Measurements from ENCODE around the gene GMEB1.
"Not testable (repeated sequence)": the region's sequence is repeated elsewhere in the genome, so short reads cannot be mapped to it uniquely, and the experiment has no call there.

GMEB1 gene

GRCh38 chr1:28666806-28667205 is 1.8 kb upstream of the GMEB1 start:
- no peaks in the 10 kb centered on the region for H3K36me3 ChIP-seq (ENCODE audit: insufficient read depth, low read length)
- no peaks in the 10 kb centered on the region for H3K9me3 ChIP-seq (ENCODE audit: low read depth, low read length)
- TF ChIP-seq POLR2AphosphoS5 (IDR thresholded peaks at IDR 0.05; ENCODE audit: borderline replicate concordance, low read depth, low read length) (no peak), FOXP2 (optimal IDR thresholded peaks at IDR 0.05; ENCODE audit: control extremely low read depth, extremely low read length, insufficient read depth) (no peak), EZH2 (IDR thresholded peaks at IDR 0.05) (no peak)
- no peak overlapping the region for H3K9ac ChIP-seq (ENCODE audit: insufficient read length)
- no peak overlapping the region for H3K4me3 ChIP-seq
- no peak for DNase-seq (ENCODE audit: low read depth, low spot score)
- H3K27ac ChIP-seq = no peak overlapping the region

- DNase-seq (ENCODE audit: low read depth, low spot score) = no peak
- Histone ChIP-seq H3K4me3 (peak overlapping the region; percentile 87), H3K9me3 (ENCODE audit: low read depth, low read length) (no peaks in the 10 kb centered on the region), H3K36me3 (ENCODE audit: insufficient read depth, low read length) (no peaks in the 10 kb centered on the region), H3K27ac (peak overlapping the region; percentile 97), H3K9ac (ENCODE audit: insufficient read length) (peak overlapping the region; percentile 97)
- TF ChIP-seq POLR2AphosphoS5 (IDR thresholded peaks at IDR 0.05; ENCODE audit: borderline replicate concordance, low read depth, low read length) (0 out of 2 replicates have a peak, but pooled peaks have one; percentile 14), FOXP2 (optimal IDR thresholded peaks at IDR 0.05; ENCODE audit: control extremely low read depth, extremely low read length, insufficient read depth) (no peak)
Observed at GRCh38 chr1:28668956-28669723, 556 bp downstream of the GMEB1 start.

GRCh38 chr1:28671254-28671780 is 2.7 kb downstream of the GMEB1 start:
- Histone ChIP-seq H3K36me3 (ENCODE audit: insufficient read depth, low read length) (no peaks in the 10 kb centered on the region), H3K9me3 (ENCODE audit: low read depth, low read length) (no peaks in the 10 kb centered on the region), H3K27ac (0 out of 2 replicates have a peak overlapping the region, but pooled peaks have one; percentile 42), H3K9ac (ENCODE audit: insufficient read length) (no peak overlapping the region), H3K4me3 (no peak overlapping the region)
- DNase-seq (ENCODE audit: low read depth, low spot score) = no peak
- TF ChIP-seq FOXP2 (optimal IDR thresholded peaks at IDR 0.05; ENCODE audit: control extremely low read depth, extremely low read length, insufficient read depth) (no peak), POLR2AphosphoS5 (IDR thresholded peaks at IDR 0.05; ENCODE audit: borderline replicate concordance, low read depth, low read length) (no peak), EZH2 (IDR thresholded peaks at IDR 0.05) (no peak)

GRCh38 chr1:28672971-28673370 is 4.4 kb downstream of the GMEB1 start:
- not testable (repeated sequence) for DNase-seq (ENCODE audit: low read depth, low spot score); H3K4me3 ChIP-seq; H3K9ac ChIP-seq (ENCODE audit: insufficient read length); H3K9me3 ChIP-seq (ENCODE audit: low read depth, low read length); H3K36me3 ChIP-seq (ENCODE audit: insufficient read depth, low read length); H3K27ac ChIP-seq

DNA sequence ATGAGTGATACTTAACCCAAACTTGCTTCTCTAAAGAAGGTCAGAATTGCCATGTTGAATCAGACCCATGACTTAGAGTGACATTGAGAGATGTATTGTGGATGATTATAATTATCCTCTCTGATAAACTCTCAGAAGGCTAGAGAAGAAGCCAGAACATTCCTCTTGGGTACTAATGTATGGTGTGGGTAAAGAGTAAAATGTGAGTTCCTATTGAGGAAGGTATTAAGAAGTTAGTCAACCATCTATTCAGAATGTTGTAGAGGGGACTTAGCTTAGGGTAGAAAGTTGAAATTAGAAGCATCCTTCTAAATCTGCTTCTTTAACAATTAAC is 7.3 kb downstream of the GMEB1 start:
- no peaks in the 10 kb centered on the region for H3K9me3 ChIP-seq (ENCODE audit: low read depth, low read length)
- H3K36me3 ChIP-seq (ENCODE audit: insufficient read depth, low read length) = no peaks in the 10 kb centered on the region
- H3K9ac ChIP-seq (ENCODE audit: insufficient read length) = no peak overlapping the region
- TF ChIP-seq EZH2 (IDR thresholded peaks at IDR 0.05) = no peak
- no peak for TF ChIP-seq FOXP2 (optimal IDR thresholded peaks at IDR 0.05; ENCODE audit: control extremely low read depth, extremely low read length, insufficient read depth)
- TF ChIP-seq POLR2AphosphoS5 (IDR thresholded peaks at IDR 0.05; ENCODE audit: borderline replicate concordance, low read depth, low read length) = no peak
- no peak for DNase-seq (ENCODE audit: low read depth, low spot score)
- no peak overlapping the region for H3K4me3 ChIP-seq
- peak overlapping the region; percentile 22; the same call in 1 of the 2 replicates for H3K27ac ChIP-seq

- TF ChIP-seq EZH2 (IDR thresholded peaks at IDR 0.05) (no peak), FOXP2 (optimal IDR thresholded peaks at IDR 0.05; ENCODE audit: control extremely low read depth, extremely low read length, insufficient read depth) (no peak), POLR2AphosphoS5 (IDR thresholded peaks at IDR 0.05; ENCODE audit: borderline replicate concordance, low read depth, low read length) (no peak)
- no peaks in the 10 kb centered on the region for H3K9me3 ChIP-seq (ENCODE audit: low read depth, low read length)
- H3K9ac ChIP-seq (ENCODE audit: insufficient read length) = no peak overlapping the region
- no peak for DNase-seq (ENCODE audit: low read depth, low spot score)
- H3K27ac ChIP-seq = no peak overlapping the region
- peaks cover 5% of the 10 kb centered on the region; the same call in 1 of the 2 replicates for H3K36me3 ChIP-seq (ENCODE audit: insufficient read depth, low read length)
- H3K4me3 ChIP-seq = no peak overlapping the region
Observed at GRCh38 chr1:28680151-28680550, 11.6 kb downstream of the GMEB1 start.

- TF ChIP-seq POLR2AphosphoS5 (IDR thresholded peaks at IDR 0.05; ENCODE audit: borderline replicate concordance, low read depth, low read length) (no peak), EZH2 (IDR thresholded peaks at IDR 0.05) (no peak), FOXP2 (optimal IDR thresholded peaks at IDR 0.05; ENCODE audit: control extremely low read depth, extremely low read length, insufficient read depth) (no peak)
- no peak for DNase-seq (ENCODE audit: low read depth, low spot score)
- H3K9ac ChIP-seq (ENCODE audit: insufficient read length) = no peak overlapping the region
- peaks cover 5% of the 10 kb centered on the region; the same call in 1 of the 2 replicates for H3K36me3 ChIP-seq (ENCODE audit: insufficient read depth, low read length)
- no peak overlapping the region for H3K27ac ChIP-seq
- H3K9me3 ChIP-seq (ENCODE audit: low read depth, low read length) = no peaks in the 10 kb centered on the region
- H3K4me3 ChIP-seq = no peak overlapping the region
Observed at GRCh38 chr1:28682840-28683239, 14.3 kb downstream of the GMEB1 start.

- peaks cover 5% of the 10 kb centered on the region; the same call in 1 of the 2 replicates for H3K36me3 ChIP-seq (ENCODE audit: insufficient read depth, low read length)
- no peak for DNase-seq (ENCODE audit: low read depth, low spot score)
- no peak overlapping the region for H3K27ac ChIP-seq
- no peak overlapping the region for H3K4me3 ChIP-seq
- TF ChIP-seq EZH2 (IDR thresholded peaks at IDR 0.05) (no peak), FOXP2 (optimal IDR thresholded peaks at IDR 0.05; ENCODE audit: control extremely low read depth, extremely low read length, insufficient read depth) (no peak), POLR2AphosphoS5 (IDR thresholded peaks at IDR 0.05; ENCODE audit: borderline replicate concordance, low read depth, low read length) (no peak)
- H3K9me3 ChIP-seq (ENCODE audit: low read depth, low read length) = no peaks in the 10 kb centered on the region
- no peak overlapping the region for H3K9ac ChIP-seq (ENCODE audit: insufficient read length)
Observed at GRCh38 chr1:28684937-28685336, 16.4 kb downstream of the GMEB1 start.

DNA sequence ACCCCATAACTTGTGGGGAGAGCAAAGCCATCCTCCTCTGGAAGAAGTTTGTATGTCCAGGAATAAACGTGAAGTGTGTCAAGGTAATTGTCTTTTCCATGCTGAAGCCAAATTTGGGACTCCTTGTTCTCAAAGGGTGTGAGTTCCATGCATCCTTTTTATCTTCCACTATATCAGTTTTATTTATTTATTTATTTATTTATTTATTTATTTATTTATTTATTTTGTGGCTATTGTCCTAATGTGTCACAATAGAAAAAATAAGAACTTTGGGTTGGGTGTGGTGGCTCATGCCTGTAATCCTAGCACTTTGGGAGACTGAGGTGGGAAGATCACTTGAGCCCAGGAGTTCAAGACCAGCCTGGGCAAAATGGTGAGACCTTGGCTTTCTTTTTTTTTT is 23.0 kb downstream of the GMEB1 start:
- not testable (repeated sequence) for H3K27ac ChIP-seq; H3K4me3 ChIP-seq; DNase-seq (ENCODE audit: low read depth, low spot score); H3K9ac ChIP-seq (ENCODE audit: insufficient read length); H3K9me3 ChIP-seq (ENCODE audit: low read depth, low read length)
- peaks cover 18% of the 10 kb centered on the region for H3K36me3 ChIP-seq (ENCODE audit: insufficient read depth, low read length)

Data from SK-N-MC (cell line).